H1 (cell line): ENCODE data around the gene TBC1D20. TPM values are rescaled to one million over a fixed set of nuclear protein-coding genes. Genes with fewer than 3 reads are reported as not detected.

Experiments
- CTCF ChIA-PET: fragments of 300-600 bp; sonication (Branson Sonifier 250); formaldehyde crosslinking; loops from one replicate; lab custom pipeline; 2021; ENCODE audit not compliant: partially characterized antibody; lab: Charles Lee
- POLR2A ChIA-PET: fragments of 300-600 bp; sonication (Branson Sonifier 250); formaldehyde crosslinking; loops from one replicate; lab custom pipeline; 2021; ENCODE audit warnings: inconsistent platforms; ENCODE audit not compliant: partially characterized antibody; lab: Charles Lee
- DNase-seq, 2 experiments: peaks; one replicate each; pipeline versions ENCODE4 v3.0.0 to v3.0.0-alpha.2; 2010 to 2022; ENCODE audit warnings: low spot score in 2 of 2, low read depth in 1 of 2, mixed read lengths in 1 of 2
- FAIRE-seq: peaks from 2 replicates; lab custom pipeline; 2011; peaks lifted over from hg19 to GRCh38; lab: Jason Lieb, UNC
- H2AFZ ChIP-seq: 2 replicates; pipeline ENCODE4 v1.8.1; 2012; ENCODE audit warnings: low read length, inconsistent platforms
- H2AK5ac ChIP-seq: 2 replicates; pipeline ENCODE4 v1.6.1; 2013; ENCODE audit warnings: low read depth, low read length
- H2BK120ac ChIP-seq: replicated peaks from 2 replicates; pipeline ENCODE3; 2013; ENCODE audit warnings: low read depth, low read length, inconsistent platforms
- H2BK12ac ChIP-seq: 2 replicates; pipeline ENCODE4 v1.6.1; 2013; ENCODE audit warnings: low read depth, low read length
- H2BK15ac ChIP-seq: 2 replicates; pipeline ENCODE4 v1.6.1; 2013; ENCODE audit warnings: low read length
- H2BK20ac ChIP-seq: 2 replicates; pipeline ENCODE4 v1.6.1; 2013; ENCODE audit warnings: low read length
- H2BK5ac ChIP-seq: 2 replicates; pipeline ENCODE4 v1.6.1; 2013; ENCODE audit warnings: low read depth, low read length
- H3K14ac ChIP-seq: 2 replicates; pipeline ENCODE4 v1.6.1; 2013; ENCODE audit warnings: inconsistent platforms; ENCODE audit not compliant: insufficient read length
- H3K18ac ChIP-seq: 2 replicates; pipeline ENCODE4 v1.6.1; 2013; ENCODE audit warnings: low read length; ENCODE audit errors: extremely low read depth
- H3K23ac ChIP-seq: 2 replicates; pipeline ENCODE4 v1.6.1; 2013; ENCODE audit warnings: inconsistent platforms; ENCODE audit not compliant: insufficient read length
- H3K23me2 ChIP-seq: 2 replicates; pipeline ENCODE4 v1.6.1; 2013; ENCODE audit warnings: low read depth, low read length
- H3K27ac ChIP-seq: 2 replicates; pipeline ENCODE4 v1.6.1; 2011; ENCODE audit warnings: low read depth, low read length, inconsistent platforms
- H3K27me3 ChIP-seq, 4 experiments: replicated peaks in 1 of 4; 1 replicate in 1 of 4; 2 replicates in 3 of 4; pipeline versions ENCODE4 v1.6.1 to v1.8.1; 2011 to 2013; ENCODE audit warnings: low read length in 3 of 4, mild to moderate bottlenecking in 3 of 4, inconsistent platforms in 2 of 4, mixed read lengths in 2 of 4, moderate library complexity in 1 of 4; ENCODE audit not compliant: control insufficient read depth in 3 of 4, insufficient read depth in 3 of 4; ENCODE audit errors: extremely low read depth in 1 of 4
- H3K36me3 ChIP-seq, 4 experiments: 2 replicates each; pipeline versions ENCODE4 v1.6.1 to v1.8.1; 2011 to 2013; ENCODE audit warnings: mild to moderate bottlenecking in 4 of 4, low read length in 3 of 4, moderate library complexity in 2 of 4, control low read depth in 1 of 4, inconsistent platforms in 1 of 4; ENCODE audit not compliant: insufficient read depth in 4 of 4, control insufficient read depth in 2 of 4
- H3K4ac ChIP-seq: replicated peaks from 2 replicates; pipeline ENCODE3; 2013; ENCODE audit warnings: low read length, low read depth, mixed read lengths, inconsistent platforms; ENCODE audit not compliant: insufficient read length
- H3K4me1 ChIP-seq, 4 experiments: replicated peaks in 1 of 4; 1 replicate in 1 of 4; 2 replicates in 3 of 4; pipeline versions ENCODE4 v1.6.1 to v1.8.1; 2011 to 2013; ENCODE audit warnings: low read length in 3 of 4, inconsistent platforms in 2 of 4, mixed read lengths in 1 of 4; ENCODE audit not compliant: insufficient read depth in 4 of 4, control insufficient read depth in 3 of 4
- H3K4me2 ChIP-seq, 2 experiments: 2 replicates each; pipeline versions ENCODE4 v1.6.1 to v1.8.1; 2011 to 2013; ENCODE audit warnings: low read depth in 2 of 2, low read length in 2 of 2, control low read depth in 1 of 2, inconsistent platforms in 1 of 2, mild to moderate bottlenecking in 1 of 2; ENCODE audit not compliant: insufficient read depth in 1 of 2
- H3K4me3 ChIP-seq, 4 experiments: fragments of 200-600, 300-600 bp in 1 of 4; sonication (generic), shearing (Covaris generic), sonication (Bioruptor Twin) in 1 of 4; 2 replicates each; pipeline versions ENCODE4 v1.5.1 to v1.8.1; 2011 to 2016; ENCODE audit warnings: low read length in 4 of 4, low read depth in 3 of 4, control low read depth in 2 of 4, inconsistent platforms in 2 of 4, mild to moderate bottlenecking in 2 of 4, mixed read lengths in 1 of 4, moderate library complexity in 1 of 4; ENCODE audit not compliant: insufficient read depth in 2 of 4; ENCODE audit errors: extremely low read depth in 1 of 4
- H3K56ac ChIP-seq: replicated peaks from 2 replicates; pipeline ENCODE3; 2013; ENCODE audit warnings: low read depth, mild to moderate bottlenecking, mixed read lengths, low read length, inconsistent platforms; ENCODE audit not compliant: insufficient read length
- H3K79me1 ChIP-seq: 2 replicates; pipeline ENCODE4 v1.6.1; 2013; ENCODE audit warnings: low read depth, low read length, control low read depth
- H3K79me2 ChIP-seq, 2 experiments: 2 replicates each; pipeline versions ENCODE4 v1.6.1 to v1.8.1; 2012 to 2013; ENCODE audit warnings: low read length in 2 of 2, mild to moderate bottlenecking in 2 of 2, inconsistent platforms in 1 of 2; ENCODE audit not compliant: insufficient read depth in 2 of 2, control insufficient read depth in 1 of 2
- H3K9ac ChIP-seq, 4 experiments: replicated peaks in 1 of 4; 1 replicate in 1 of 4; 2 replicates in 3 of 4; pipeline versions ENCODE4 v1.6.1 to v1.8.1; 2011 to 2013; ENCODE audit warnings: low read depth in 3 of 4, low read length in 3 of 4, control low read depth in 2 of 4, mild to moderate bottlenecking in 2 of 4, moderate library complexity in 2 of 4, inconsistent platforms in 1 of 4; ENCODE audit errors: extremely low read depth in 1 of 4
- H3K9me3 ChIP-seq, 2 experiments: 2 replicates each; pipeline versions ENCODE4 v1.6.1 to v1.8.1; 2012 to 2013; ENCODE audit warnings: mild to moderate bottlenecking in 2 of 2, moderate library complexity in 2 of 2, control low read depth in 1 of 2, inconsistent platforms in 1 of 2, low read depth in 1 of 2, low read length in 1 of 2, mixed read lengths in 1 of 2; ENCODE audit not compliant: insufficient read depth in 2 of 2
- H4K20me1 ChIP-seq, 2 experiments: replicated peaks in 1 of 2; 2 replicates each; pipeline versions ENCODE3 to v1.8.1; 2011 to 2013; ENCODE audit warnings: inconsistent platforms in 2 of 2, low read length in 2 of 2, mild to moderate bottlenecking in 1 of 2; ENCODE audit not compliant: insufficient read depth in 2 of 2, control insufficient read depth in 1 of 2
- H4K5ac ChIP-seq: 2 replicates; pipeline ENCODE4 v1.6.1; 2013; ENCODE audit warnings: low read length, low read depth, mixed read lengths, inconsistent platforms; ENCODE audit not compliant: insufficient read length
- H4K8ac ChIP-seq: 2 replicates; pipeline ENCODE4 v1.8.0; 2013; ENCODE audit warnings: mild to moderate bottlenecking, moderate library complexity, low read length, inconsistent platforms; ENCODE audit not compliant: insufficient read depth; ENCODE audit errors: extremely low read depth
- H4K91ac ChIP-seq: replicated peaks from 2 replicates; pipeline ENCODE3; 2013; ENCODE audit warnings: low read length, mixed read lengths, inconsistent platforms; ENCODE audit not compliant: insufficient read length
- ATF3 ChIP-seq: IDR thresholded peaks from 2 replicates; pipeline ENCODE4 v1.6.1; 2011; ENCODE audit warnings: low read depth, mild to moderate bottlenecking, low read length; ENCODE audit not compliant: insufficient read depth
- CHD1 ChIP-seq: IDR thresholded peaks from 2 replicates; pipeline ENCODE4 v1.6.1; 2012; ENCODE audit warnings: low read depth, low read length, improper control_type of control experiment
- NANOG ChIP-seq: IDR thresholded peaks from 2 replicates; pipeline ENCODE4 v1.6.1; 2011; ENCODE audit warnings: low read length, low read depth, mild to moderate bottlenecking, inconsistent platforms; ENCODE audit not compliant: insufficient read depth, poor library complexity, severe bottlenecking
- PHF8 ChIP-seq: fragments of 200-600 bp; sonication (generic); conservative IDR thresholded peaks from 2 replicates; pipeline ENCODE4 v1.7.1; 2012; ENCODE audit warnings: low read depth, mild to moderate bottlenecking, inconsistent platforms, low read length, moderate library complexity
- SAP30 ChIP-seq: fragments of 300-600 bp; sonication (generic); IDR thresholded peaks from 2 replicates; pipeline ENCODE4 v1.7.1; 2012; ENCODE audit warnings: low read length, moderate library complexity, mild to moderate bottlenecking, inconsistent platforms; ENCODE audit not compliant: insufficient read depth, insufficient replicate concordance
- SIX5 ChIP-seq: IDR thresholded peaks from 2 replicates; pipeline ENCODE4 v1.6.1; 2011; ENCODE audit warnings: mild to moderate bottlenecking, low read depth, low read length
- WGBS, 2 experiments: shearing (Covaris generic) in 1 of 2; methylation state at CpG; one replicate each; pipeline versions ENCODE4 v1.1.6 to v1.1.7; 2013 to 2015; ENCODE audit warnings: low lambda C conversion rate in 2 of 2, mixed read lengths in 2 of 2, inconsistent platforms in 1 of 2, low coverage in 1 of 2, missing lambda C conversion rate in 1 of 2; ENCODE audit not compliant: insufficient replicate concordance in 2 of 2, insufficient coverage in 1 of 2, insufficient read length in 1 of 2; ENCODE audit errors: extremely low coverage in 1 of 2, missing lambda C conversion rate in 1 of 2; 5-methylcytosine and 5-hydroxymethylcytosine counted together
- polyA plus RNA-seq, 7 experiments: library from polyadenylated mRNA; depleted of rRNA in 3 of 7; stranded (reverse) in 5 of 7; unstranded in 2 of 7; fragments of >200 nt in 5 of 7; fragments of 200-250 nt in 2 of 7; gene quantifications; 1 replicate in 5 of 7; 2 replicates in 1 of 7; 4 replicates in 1 of 7; pipeline versions ENCODE4 v1.2.1 to v1.2.3, GENCODE V29; 2011 to 2013; ENCODE audit warnings: missing spikeins in 2 of 7, mixed read lengths in 2 of 7
- total RNA-seq: library from RNA; stranded (reverse); fragmentation: NEBNext Ultra II Directional; extraction: Animal tissue kit (Norgen Biotek cat#: 25700); gene quantifications from 2 replicates; pipeline ENCODE4 v1.2.1, GENCODE V29; 2021
- TF ChIP-seq, protein P1 (sequence below): IDR thresholded peaks from 2 replicates; pipeline ENCODE4 v1.6.1; 2012; ENCODE audit warnings: low read length, inconsistent platforms

The TBC1D20 gene
- total and polyA plus RNA-seq, 2 of the 8 experiments (the other 6 are each of a cell fraction or from before 2014, with no cell fraction given): 14.5 to 17.1 TPM

GRCh38 chr20:388034-388994 lies 74.0 kb downstream of the TBC1D20 start:
- no peak overlapping the region for H4K8ac ChIP-seq
- WGBS, 2 experiments: 90% methylated on average over 20 of the region's 21 CpGs; no CpG with 5 or more reads in 1 of the 2 experiments

More at GRCh38 chr20:388034-388994, 74.0 kb downstream of the TBC1D20 start:
- no peak overlapping the region for H3K4me2 ChIP-seq
- H3K23me2 ChIP-seq: no peaks in the 10 kb centered on the region
- no peak overlapping the region for H3K18ac ChIP-seq
- H4K91ac ChIP-seq: no peak overlapping the region
- H3K9me3 ChIP-seq: no peaks in the 10 kb centered on the region
- H3K79me2 ChIP-seq: no peaks in the 10 kb centered on the region; a peak in 1 of 4 replicates
- H3K36me3 ChIP-seq: peaks cover 0 to 20% (median 2%) of the 10 kb centered on the region in 4 experiments; a peak in 4 of 8 replicates
- H3K56ac ChIP-seq: no peak overlapping the region
- H2BK15ac ChIP-seq: no peak overlapping the region
- H2AK5ac ChIP-seq: no peak overlapping the region
- no peak overlapping the region for H2BK5ac ChIP-seq
- no peak overlapping the region; the same call in 1 of the 2 replicates for H3K27ac ChIP-seq
- no peak overlapping the region for H2BK120ac ChIP-seq
- no peaks in the 10 kb centered on the region for H3K27me3 ChIP-seq
- H3K4me1 ChIP-seq: no peaks in the 10 kb centered on the region
- H3K14ac ChIP-seq: no peak overlapping the region
- DNase-seq (no peak), FAIRE-seq (no peak)
- H3K23ac ChIP-seq: no peak overlapping the region
- TF ChIP-seq, protein P1, sequence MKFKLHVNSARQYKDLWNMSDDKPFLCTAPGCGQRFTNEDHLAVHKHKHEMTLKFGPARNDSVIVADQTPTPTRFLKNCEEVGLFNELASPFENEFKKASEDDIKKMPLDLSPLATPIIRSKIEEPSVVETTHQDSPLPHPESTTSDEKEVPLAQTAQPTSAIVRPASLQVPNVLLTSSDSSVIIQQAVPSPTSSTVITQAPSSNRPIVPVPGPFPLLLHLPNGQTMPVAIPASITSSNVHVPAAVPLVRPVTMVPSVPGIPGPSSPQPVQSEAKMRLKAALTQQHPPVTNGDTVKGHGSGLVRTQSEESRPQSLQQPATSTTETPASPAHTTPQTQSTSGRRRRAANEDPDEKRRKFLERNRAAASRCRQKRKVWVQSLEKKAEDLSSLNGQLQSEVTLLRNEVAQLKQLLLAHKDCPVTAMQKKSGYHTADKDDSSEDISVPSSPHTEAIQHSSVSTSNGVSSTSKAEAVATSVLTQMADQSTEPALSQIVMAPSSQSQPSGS: no peak
- TF ChIP-seq SAP30 (no peak), PHF8 (no peak), NANOG (no peak), SIX5 (no peak), CHD1 (no peak), ATF3 (no peak)
- ChIA-PET CTCF (interaction anchor here (0.9 to 3.5 kb wide), 3 partner anchors 11 to 34 kb away, joined by 3 to 14 read pairs (median 6); no protein-coding TSS in a partner anchor), POLR2A (interaction anchor here (0.8 to 15.2 kb wide), 7 partner anchors 8 to 235 kb away, joined by 3 to 263 read pairs (median 4); partner anchors contain the start of gene TRIB3)
- H4K20me1 ChIP-seq: peaks cover 3% of the 10 kb centered on the region in 2 experiments
- H2BK20ac ChIP-seq: no peak overlapping the region
- no peak overlapping the region for H2AFZ ChIP-seq
- no peak overlapping the region for H2BK12ac ChIP-seq
- no peak overlapping the region for H3K4me3 ChIP-seq
- no peak overlapping the region for H3K9ac ChIP-seq
- no peaks in the 10 kb centered on the region; the same call in 1 of the 2 replicates for H3K79me1 ChIP-seq
- no peak overlapping the region for H3K4ac ChIP-seq
- no peak overlapping the region for H4K5ac ChIP-seq
